Glutamatergic neuron (in vitro differentiated cells): ENCODE results near the gene CDK6. TPM values are rescaled to one million over a fixed set of nuclear protein-coding genes. Genes with fewer than 3 reads are reported as not detected.
"Not testable (repeated sequence)": the region's sequence is repeated elsewhere in the genome, so short reads cannot be mapped to it uniquely, and the experiment has no call there.

Source experiments
- DNase-seq: peaks from one replicate; pipeline ENCODE4 v3.0.0; 2022
- H3K27ac Mint-ChIP-seq: one replicate; pipeline ENCODE4 v1.8.0; 2020; ENCODE audit warnings: mild to moderate bottlenecking, mixed read lengths, inconsistent platforms; ENCODE audit not compliant: unreplicated experiment
- H3K27me3 Mint-ChIP-seq: one replicate; pipeline ENCODE4 v1.8.0; 2020; ENCODE audit warnings: mild to moderate bottlenecking, moderate library complexity, mixed read lengths, inconsistent platforms; ENCODE audit not compliant: unreplicated experiment
- H3K36me3 Mint-ChIP-seq: one replicate; pipeline ENCODE4 v1.8.0; 2020; ENCODE audit warnings: mild to moderate bottlenecking, mixed read lengths, inconsistent platforms; ENCODE audit not compliant: unreplicated experiment
- H3K4me1 Mint-ChIP-seq: one replicate; pipeline ENCODE4 v1.8.0; 2020; ENCODE audit warnings: mild to moderate bottlenecking, low read depth, mixed read lengths, inconsistent platforms; ENCODE audit not compliant: unreplicated experiment
- H3K4me3 Mint-ChIP-seq: one replicate; pipeline ENCODE4 v1.8.0; 2020; ENCODE audit warnings: mild to moderate bottlenecking, mixed read lengths, inconsistent platforms; ENCODE audit not compliant: unreplicated experiment
- H3K9me3 Mint-ChIP-seq: one replicate; pipeline ENCODE4 v1.8.0; 2020; ENCODE audit warnings: mild to moderate bottlenecking, moderate library complexity, mixed read lengths, inconsistent platforms; ENCODE audit not compliant: unreplicated experiment
- CTCF ChIP-seq: fragments of 200-600 bp; sonication (generic); IDR thresholded peaks from one replicate; pipeline ENCODE4 v1.5.0; 2021; ENCODE audit not compliant: partially characterized antibody, unreplicated experiment
- total RNA-seq: library from RNA; stranded (reverse); fragmentation: NEBNext Ultra II Directional; extraction: Animal tissue kit (Norgen Biotek cat#: 25700); gene quantifications from one replicate; pipeline ENCODE4 v1.2.1, GENCODE V29; 2021; ENCODE audit not compliant: unreplicated experiment

Gene CDK6
- total RNA-seq, 1 donor from 2014 or later, result 111 TPM

GRCh38 chr7:92761391-92762097, 74.8 kb downstream of the CDK6 start:
- no peaks in the 10 kb centered on the region for H3K36me3 Mint-ChIP-seq
- H3K27me3 Mint-ChIP-seq, result peaks cover 2% of the 10 kb centered on the region
- H3K4me3 Mint-ChIP-seq, result no peak overlapping the region
- H3K27ac Mint-ChIP-seq, result no peak overlapping the region
- no peak for TF ChIP-seq CTCF
- H3K9me3 Mint-ChIP-seq, result peaks cover 7% of the 10 kb centered on the region
- H3K4me1 Mint-ChIP-seq, result peaks cover 47% of the 10 kb centered on the region
- no peak for DNase-seq

GRCh38 chr7:92758796-92759431, 77.5 kb downstream of the CDK6 start:
- H3K27ac Mint-ChIP-seq, result peak overlapping the region; percentile 38
- TF ChIP-seq CTCF, result no peak
- H3K9me3 Mint-ChIP-seq, result peaks cover 15% of the 10 kb centered on the region
- H3K36me3 Mint-ChIP-seq, result no peaks in the 10 kb centered on the region
- DNase-seq, result no peak
- peaks cover 56% of the 10 kb centered on the region for H3K4me1 Mint-ChIP-seq
- peaks cover 2% of the 10 kb centered on the region for H3K27me3 Mint-ChIP-seq
- H3K4me3 Mint-ChIP-seq, result no peak overlapping the region

- not testable (repeated sequence) for H3K27ac Mint-ChIP-seq, DNase-seq, H3K36me3 Mint-ChIP-seq, H3K27me3 Mint-ChIP-seq, H3K4me3 Mint-ChIP-seq
- Mint-ChIP-seq H3K4me1 (peaks cover 57% of the 10 kb centered on the region), H3K9me3 (peaks cover 12% of the 10 kb centered on the region)
These were observed 79.0 kb downstream of the CDK6 start for GRCh38 chr7:92757311-92757910.

GRCh38 chr7:92755680-92756079, 80.7 kb downstream of the CDK6 start:
- TF ChIP-seq CTCF, result no peak
- Mint-ChIP-seq H3K36me3 (no peaks in the 10 kb centered on the region), H3K27ac (peak overlapping the region; percentile 90), H3K4me1 (peaks cover 53% of the 10 kb centered on the region), H3K9me3 (peaks cover 12% of the 10 kb centered on the region), H3K27me3 (no peaks in the 10 kb centered on the region), H3K4me3 (peak overlapping the region; percentile 46)
- DNase-seq, result no peak

- peaks cover 12% of the 10 kb centered on the region for H3K9me3 Mint-ChIP-seq
- peaks cover 53% of the 10 kb centered on the region for H3K4me1 Mint-ChIP-seq
- no peak for TF ChIP-seq CTCF
- H3K27me3 Mint-ChIP-seq, result no peaks in the 10 kb centered on the region
- peak; percentile 34 for DNase-seq
- peak overlapping the region; percentile 90 for H3K27ac Mint-ChIP-seq
- H3K36me3 Mint-ChIP-seq, result no peaks in the 10 kb centered on the region
- peak overlapping the region; percentile 58 for H3K4me3 Mint-ChIP-seq
These were observed 81.3 kb downstream of the CDK6 start for GRCh38 chr7:92754919-92755581.
